Muscle layer of colon (tissue), 2 donors: Measurements from ENCODE around the gene HOXB2.
"Not testable (repeated sequence)": the region's sequence is repeated elsewhere in the genome, so short reads cannot be mapped to it uniquely, and the experiment has no call there.

Source experiments
- H3K27ac ChIP-seq: one replicate; pipeline ENCODE4 v1.7.0; 2013; ENCODE audit warnings: low read depth, mild to moderate bottlenecking, low read length, moderate library complexity
- H3K27me3 ChIP-seq, 2 donors: one replicate each; pipeline ENCODE4 v1.7.0; 2013; ENCODE audit warnings: low read length in 2 of 2, mild to moderate bottlenecking in 2 of 2; ENCODE audit not compliant: insufficient read depth in 2 of 2, control insufficient read depth in 1 of 2
- H3K36me3 ChIP-seq: one replicate; pipeline ENCODE4 v1.7.0; 2013; ENCODE audit warnings: mild to moderate bottlenecking, low read length; ENCODE audit not compliant: insufficient read depth
- H3K4me1 ChIP-seq: one replicate; pipeline ENCODE4 v1.7.0; 2013; ENCODE audit warnings: mild to moderate bottlenecking, low read length; ENCODE audit not compliant: insufficient read depth
- H3K4me3 ChIP-seq, 2 donors: one replicate each; pipeline ENCODE4 v1.7.0; 2013; ENCODE audit warnings: low read length in 2 of 2, low read depth in 1 of 2, mild to moderate bottlenecking in 1 of 2, moderate library complexity in 1 of 2
- H3K9ac ChIP-seq: one replicate; pipeline ENCODE4 v1.7.0; 2013; ENCODE audit warnings: low read length
- H3K9me3 ChIP-seq: one replicate; pipeline ENCODE4 v1.7.0; 2013; ENCODE audit warnings: mild to moderate bottlenecking, low read length
- donor health status: abdominal sarcoma.
- donor health status: Adenocarcinoma of cecum.

HOXB2 gene

GRCh38 chr17:48514477-48514876 is 30.4 kb downstream of the HOXB2 start:
- Histone ChIP-seq H3K27ac (no peak overlapping the region), H3K4me3 (no peak overlapping the region), H3K27me3 (no peaks in the 10 kb centered on the region), H3K36me3 (no peaks in the 10 kb centered on the region), H3K9me3 (no peaks in the 10 kb centered on the region), H3K9ac (no peak overlapping the region), H3K4me1 (peaks cover 6% of the 10 kb centered on the region)

- Histone ChIP-seq H3K36me3 (no peaks in the 10 kb centered on the region), H3K27ac (no peak overlapping the region), H3K9me3 (no peaks in the 10 kb centered on the region), H3K9ac (no peak overlapping the region), H3K27me3 (no peaks in the 10 kb centered on the region), H3K4me3 (peak overlapping the region in 1 of 2 donors; percentile 19), H3K4me1 (peaks cover 6% of the 10 kb centered on the region)
These were observed 31.0 kb downstream of the HOXB2 start for GRCh38 chr17:48513666-48514455.

- Histone ChIP-seq H3K9ac (no peak overlapping the region), H3K27me3 (no peaks in the 10 kb centered on the region), H3K27ac (no peak overlapping the region), H3K4me3 (peak overlapping the region in 1 of 2 donors; percentile 19), H3K4me1 (peaks cover 6% of the 10 kb centered on the region), H3K9me3 (no peaks in the 10 kb centered on the region), H3K36me3 (no peaks in the 10 kb centered on the region)
These were observed 31.8 kb downstream of the HOXB2 start for GRCh38 chr17:48513097-48513496.

- H3K9me3 ChIP-seq: no peaks in the 10 kb centered on the region
- no peaks in the 10 kb centered on the region for H3K36me3 ChIP-seq
- no peak overlapping the region for H3K4me3 ChIP-seq
- no peaks in the 10 kb centered on the region for H3K27me3 ChIP-seq
- H3K4me1 ChIP-seq: peaks cover 8% of the 10 kb centered on the region
- H3K27ac ChIP-seq: no peak overlapping the region
- H3K9ac ChIP-seq: no peak overlapping the region
These were observed 33.9 kb downstream of the HOXB2 start for GRCh38 chr17:48510761-48511604.

GRCh38 chr17:48510381-48510760 is 34.5 kb downstream of the HOXB2 start:
- Histone ChIP-seq H3K9me3 (no peaks in the 10 kb centered on the region), H3K27me3 (no peaks in the 10 kb centered on the region), H3K9ac (no peak overlapping the region), H3K4me3 (no peak overlapping the region), H3K27ac (no peak overlapping the region), H3K36me3 (no peaks in the 10 kb centered on the region), H3K4me1 (peaks cover 11% of the 10 kb centered on the region)

- H3K9ac ChIP-seq, H3K9me3 ChIP-seq, H3K27ac ChIP-seq, H3K27me3 ChIP-seq, H3K4me3 ChIP-seq, H3K36me3 ChIP-seq: not testable (repeated sequence)
- peaks cover 11% of the 10 kb centered on the region for H3K4me1 ChIP-seq
These were observed 35.2 kb downstream of the HOXB2 start for GRCh38 chr17:48509708-48510107.

- H3K27ac ChIP-seq: no peak overlapping the region
- H3K27me3 ChIP-seq: no peaks in the 10 kb centered on the region
These were observed 38.7 kb downstream of the HOXB2 start for GRCh38 chr17:48506246-48506645.

GRCh38 chr17:48505788-48506187 is 39.1 kb downstream of the HOXB2 start:
- no peaks in the 10 kb centered on the region for H3K27me3 ChIP-seq
- no peak overlapping the region for H3K27ac ChIP-seq
- H3K4me1 ChIP-seq: peaks cover 14% of the 10 kb centered on the region

More at GRCh38 chr17:48506246-48506645, 38.7 kb downstream of the HOXB2 start:
- peaks cover 9% of the 10 kb centered on the region for H3K4me1 ChIP-seq
- H3K9ac ChIP-seq: no peak overlapping the region
- H3K9me3 ChIP-seq: no peaks in the 10 kb centered on the region
- no peak overlapping the region for H3K4me3 ChIP-seq
- no peaks in the 10 kb centered on the region for H3K36me3 ChIP-seq

GRCh38 chr17:48504953-48505352 is 40.0 kb downstream of the HOXB2 start:
- Histone ChIP-seq H3K9ac (no peak overlapping the region), H3K9me3 (no peaks in the 10 kb centered on the region), H3K4me1 (peaks cover 19% of the 10 kb centered on the region), H3K27ac (no peak overlapping the region), H3K4me3 (no peak overlapping the region), H3K27me3 (no peaks in the 10 kb centered on the region), H3K36me3 (no peaks in the 10 kb centered on the region)

More at GRCh38 chr17:48505788-48506187, 39.1 kb downstream of the HOXB2 start:
- no peak overlapping the region for H3K9ac ChIP-seq
- H3K4me3 ChIP-seq: no peak overlapping the region
- no peaks in the 10 kb centered on the region for H3K36me3 ChIP-seq
- H3K9me3 ChIP-seq: no peaks in the 10 kb centered on the region

GRCh38 chr17:48503747-48504146 is 41.2 kb downstream of the HOXB2 start:
- Histone ChIP-seq H3K27me3 (no peaks in the 10 kb centered on the region), H3K4me3 (no peak overlapping the region), H3K27ac (peak overlapping the region; percentile 60), H3K9ac (peak overlapping the region; percentile 4), H3K36me3 (no peaks in the 10 kb centered on the region), H3K4me1 (peaks cover 19% of the 10 kb centered on the region), H3K9me3 (no peaks in the 10 kb centered on the region)

- no peak overlapping the region for H3K27ac ChIP-seq
- H3K27me3 ChIP-seq: no peaks in the 10 kb centered on the region
- H3K4me3 ChIP-seq: no peak overlapping the region
- no peaks in the 10 kb centered on the region for H3K36me3 ChIP-seq
- peaks cover 19% of the 10 kb centered on the region for H3K4me1 ChIP-seq
- no peak overlapping the region for H3K9ac ChIP-seq
- H3K9me3 ChIP-seq: no peaks in the 10 kb centered on the region
These were observed 42.0 kb downstream of the HOXB2 start for GRCh38 chr17:48502901-48503300.
